ENCODE data around the gene ANKRD28. TPM values are rescaled to one million over a fixed set of nuclear protein-coding genes. Genes with fewer than 3 reads are reported as not detected.

The ANKRD28 gene
- total and polyA plus RNA-seq, 2 of the 13 experiments (the other 11 are each of a cell fraction or from before 2014, with no cell fraction given): 21.0 to 28.9 TPM

GRCh38 chr3:15753056-15753710 lies 44.6 kb downstream of the ANKRD28 start (continued):
- no peak for TF ChIP-seq FOXO4 (CRISPR knock-in tag; conservative IDR thresholded peaks at IDR 0.05)
- TF ChIP-seq SOX6 (IDR thresholded peaks at IDR 0.05): no peak
- no peak for TF ChIP-seq SOX6 (CRISPR knock-in tag; IDR thresholded peaks at IDR 0.05)
- TF ChIP-seq KLF16 (CRISPR knock-in tag; IDR thresholded peaks at IDR 0.05): no peak

- 95% methylated on average over 2 of the region's 2 CpGs for WGBS (ENCODE audit: low lambda C conversion rate)
- no TSS peak for BruUV-seq (replicated peaks)
- no peak overlapping the region for H3K4me2 ChIP-seq (ENCODE audit: low read depth, low read length)
- in situ Hi-C loops (cut with HindIII; ENCODE audit: extremely low pct_ligation_motif_present, low pct_unique_long_range_greater_than_20kb) (no loop called here), intact Hi-C loops (cut with micrococcal nuclease; ENCODE audit: unreplicated experiment) (no loop called here)
- H3K27ac ChIP-seq (ENCODE audit: extremely low read length, insufficient read depth, low read length): no peak overlapping the region
- H3K27me3 ChIP-seq (ENCODE audit: control insufficient read depth in 1 of 2, insufficient read depth in 2 of 2, low read length in 2 of 2): no peaks in the 10 kb centered on the region
- no peaks in the 10 kb centered on the region for H4K20me1 ChIP-seq (ENCODE audit: insufficient read depth, low read length)
- ChIA-PET CTCF (ENCODE audit: low intra/inter-chr PET ratio, low total read pairs) (no interaction called here), POLR2A (no interaction called here)
- no peak overlapping the region for H3K9ac ChIP-seq (ENCODE audit: insufficient read depth, low read depth, low read length)
- peaks cover 4 to 22% of the 10 kb centered on the region in 2 experiments; a peak in 3 of 5 replicates for H3K36me3 ChIP-seq (replicated peaks in 1 of 2; ENCODE audit: control insufficient read depth in 1 of 2, insufficient read depth in 2 of 2, low read length in 2 of 2)
- no peak for ATAC-seq
- H2AFZ ChIP-seq (ENCODE audit: low read length): no peak overlapping the region
- H3K79me2 ChIP-seq (ENCODE audit: insufficient read depth, low read length): no peaks in the 10 kb centered on the region
- H3K4me3 ChIP-seq (replicated peaks in 1 of 3; ENCODE audit: insufficient read depth in 1 of 3, low read depth in 2 of 3, low read length in 3 of 3): no peak overlapping the region
- FAIRE-seq: no peak
- peaks cover 11% of the 10 kb centered on the region for H3K4me1 ChIP-seq (ENCODE audit: insufficient read depth, low read length)
- no peak for DNase-seq (ENCODE audit: low spot score)
- H3K9me3 ChIP-seq (ENCODE audit: low read length): no peaks in the 10 kb centered on the region
- TF ChIP-seq GABPB1 (CRISPR knock-in tag; IDR thresholded peaks at IDR 0.05): no peak
- no peak for TF ChIP-seq MAFF (IDR thresholded peaks at IDR 0.05; ENCODE audit: low read depth, low read length)
- TF ChIP-seq ZNF343 (CRISPR knock-in tag; IDR thresholded peaks at IDR 0.05): no peak
- TF ChIP-seq HNRNPL (IDR thresholded peaks at IDR 0.05; ENCODE audit: low read depth, low read length): no peak
- no peak for TF ChIP-seq SRSF4 (IDR thresholded peaks at IDR 0.05; ENCODE audit: low read depth, low read length, poor library complexity, severe bottlenecking)
- no peak for TF ChIP-seq TSC22D2 (CRISPR knock-in tag; IDR thresholded peaks at IDR 0.05; ENCODE audit: borderline replicate concordance)
- TF ChIP-seq ZNF326 (CRISPR knock-in tag; IDR thresholded peaks at IDR 0.05; ENCODE audit: borderline replicate concordance): no peak
- no peak for TF ChIP-seq ZKSCAN5 (CRISPR knock-in tag; IDR thresholded peaks at IDR 0.05)
- TF ChIP-seq ZNF788 (CRISPR knock-in tag; IDR thresholded peaks at IDR 0.05; ENCODE audit: borderline replicate concordance): no peak
- no peak for TF ChIP-seq SNAI1 (CRISPR knock-in tag; IDR thresholded peaks at IDR 0.05; ENCODE audit: borderline replicate concordance)
- no peak for TF ChIP-seq AKNA (CRISPR knock-in tag; IDR thresholded peaks at IDR 0.05; ENCODE audit: borderline replicate concordance)
- TF ChIP-seq ZNF644 (CRISPR knock-in tag; IDR thresholded peaks at IDR 0.05; ENCODE audit: low read depth): no peak
- TF ChIP-seq FLYWCH1 (CRISPR knock-in tag; IDR thresholded peaks at IDR 0.05): no peak
Measured at GRCh38 chr3:15750879-15751278, 46.9 kb downstream of the ANKRD28 start.

Measured in HepG2 (cell line).